Vagina (tissue), 2 donors: Measurements from ENCODE around the gene ANKRD37. TPM values are rescaled to one million over a fixed set of nuclear protein-coding genes. Genes with fewer than 3 reads are reported as not detected.

Source experiments
- DNase-seq, 2 donors: peaks; one replicate each; pipeline ENCODE4 v3.0.0-alpha.2; 2017; ENCODE audit errors: extremely low spot score in 2 of 2
- H3K27ac ChIP-seq: fragments of 200-600 bp; sonication (generic); one replicate; pipeline ENCODE4 v1.5.1; 2019
- H3K27me3 ChIP-seq: fragments of 200-600 bp; sonication (generic); one replicate; pipeline ENCODE4 v1.5.1; 2019
- H3K36me3 ChIP-seq, 2 donors: fragments of 200-600 bp; sonication (generic); one replicate each; pipeline ENCODE4 v1.5.1; 2017 to 2019
- H3K4me1 ChIP-seq: fragments of 200-600 bp; sonication (generic); one replicate; pipeline ENCODE4 v1.5.1; 2019
- H3K4me3 ChIP-seq, 2 donors: fragments of 200-600 bp; sonication (generic); 1 replicate in 1 of 2; 2 replicates in 1 of 2; pipeline ENCODE4 v1.5.1; 2016 to 2019
- H3K9me3 ChIP-seq: fragments of 200-600 bp; sonication (generic); one replicate; pipeline ENCODE4 v1.5.1; 2019
- POLR2A ChIP-seq, 2 donors: fragments of 450-650 bp; IDR thresholded peaks; one replicate each; pipeline ENCODE4 v1.6.1; 2017; ENCODE audit warnings: antibody characterized with exemption in 2 of 2, mild to moderate bottlenecking in 2 of 2, moderate library complexity in 2 of 2
- POLR2AphosphoS5 ChIP-seq, 2 donors: sonication (generic); formaldehyde crosslinking; IDR thresholded peaks; one replicate each; pipeline ENCODE4 v1.9.0; 2017; ENCODE audit warnings: antibody characterized with exemption in 2 of 2, mild to moderate bottlenecking in 2 of 2, low read depth in 1 of 2; ENCODE audit not compliant: insufficient read depth in 1 of 2
- intact Hi-C: fragments of 100-400 bp; cut with DNase I; formaldehyde crosslinking; loops from one replicate; pipeline ENCODE4 v1.15.1; 2023
- total RNA-seq: library from RNA; depleted of rRNA; stranded (reverse); fragments of >200 nt; gene quantifications from one replicate; pipeline ENCODE4 v1.2.3, GENCODE V29; 2016
- TF ChIP-seq, protein P1 (sequence below), 3 experiments: fragments of 450-650 bp in 2 of 3; fragments of 200-600 bp in 1 of 3; sonication (generic) in 1 of 3; IDR thresholded peaks; one replicate each; pipeline ENCODE4 v1.5.1; 2017 to 2019; ENCODE audit warnings: antibody characterized with exemption in 3 of 3, mild to moderate bottlenecking in 2 of 3, moderate library complexity in 2 of 3

ANKRD37 gene
- total RNA-seq, 1 donor from 2014 or later, result 56.7 TPM

- no peak overlapping the region for H3K4me3 ChIP-seq
- H3K4me1 ChIP-seq, result no peaks in the 10 kb centered on the region
- H3K27ac ChIP-seq, result no peak overlapping the region
- intact Hi-C loops, result no loop called here
- no peaks in the 10 kb centered on the region for H3K9me3 ChIP-seq
- peaks cover 2 to 32% of the 10 kb centered on the region in 2 donors for H3K36me3 ChIP-seq
- no peaks in the 10 kb centered on the region for H3K27me3 ChIP-seq
- DNase-seq, result no peak
- TF ChIP-seq POLR2AphosphoS5 (IDR thresholded peaks at IDR 0.05; ENCODE audit: insufficient read depth in 1 of 2, low read depth in 1 of 2) (no peak), POLR2A (IDR thresholded peaks at IDR 0.05) (no peak)
- TF ChIP-seq, protein P1, sequence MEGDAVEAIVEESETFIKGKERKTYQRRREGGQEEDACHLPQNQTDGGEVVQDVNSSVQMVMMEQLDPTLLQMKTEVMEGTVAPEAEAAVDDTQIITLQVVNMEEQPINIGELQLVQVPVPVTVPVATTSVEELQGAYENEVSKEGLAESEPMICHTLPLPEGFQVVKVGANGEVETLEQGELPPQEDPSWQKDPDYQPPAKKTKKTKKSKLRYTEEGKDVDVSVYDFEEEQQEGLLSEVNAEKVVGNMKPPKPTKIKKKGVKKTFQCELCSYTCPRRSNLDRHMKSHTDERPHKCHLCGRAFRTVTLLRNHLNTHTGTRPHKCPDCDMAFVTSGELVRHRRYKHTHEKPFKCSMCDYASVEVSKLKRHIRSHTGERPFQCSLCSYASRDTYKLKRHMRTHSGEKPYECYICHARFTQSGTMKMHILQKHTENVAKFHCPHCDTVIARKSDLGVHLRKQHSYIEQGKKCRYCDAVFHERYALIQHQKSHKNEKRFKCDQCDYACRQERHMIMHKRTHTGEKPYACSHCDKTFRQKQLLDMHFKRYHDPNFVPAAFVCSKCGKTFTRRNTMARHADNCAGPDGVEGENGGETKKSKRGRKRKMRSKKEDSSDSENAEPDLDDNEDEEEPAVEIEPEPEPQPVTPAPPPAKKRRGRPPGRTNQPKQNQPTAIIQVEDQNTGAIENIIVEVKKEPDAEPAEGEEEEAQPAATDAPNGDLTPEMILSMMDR (IDR thresholded peaks at IDR 0.05), result no peak
These were observed 15.2 kb downstream of the ANKRD37 start for GRCh38 chr4:185411849-185412248.

DNA sequence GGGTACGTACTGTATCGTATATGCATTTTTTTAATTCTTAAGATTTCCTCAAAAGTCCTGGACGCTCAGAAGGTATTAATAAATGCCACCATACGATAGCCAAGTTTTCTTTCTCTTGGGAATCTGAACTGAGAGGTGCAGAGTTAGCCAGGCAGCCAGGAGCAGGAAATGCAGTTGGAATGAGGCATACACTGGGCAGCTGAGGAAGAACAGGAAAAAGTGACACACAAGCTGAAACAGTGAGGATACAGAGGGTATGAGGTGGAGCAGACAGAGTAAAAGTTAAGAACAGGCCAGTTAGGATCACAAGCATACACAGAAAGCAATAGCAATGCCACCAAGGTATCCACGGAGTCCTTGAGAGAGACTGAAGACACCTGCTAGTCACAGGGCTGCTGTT is 15.8 kb downstream of the ANKRD37 start:
- TF ChIP-seq POLR2AphosphoS5 (IDR thresholded peaks at IDR 0.05; ENCODE audit: insufficient read depth in 1 of 2, low read depth in 1 of 2) (no peak), POLR2A (IDR thresholded peaks at IDR 0.05) (no peak)
- TF ChIP-seq, protein P1 (IDR thresholded peaks at IDR 0.05), result no peak
- intact Hi-C loops, result no loop called here
- Histone ChIP-seq H3K27ac (no peak overlapping the region), H3K9me3 (no peaks in the 10 kb centered on the region), H3K27me3 (no peaks in the 10 kb centered on the region), H3K4me3 (no peak overlapping the region), H3K36me3 (peaks cover 2 to 37% of the 10 kb centered on the region in 2 donors), H3K4me1 (no peaks in the 10 kb centered on the region)
- DNase-seq, result no peak

- no peak for TF ChIP-seq POLR2A (IDR thresholded peaks at IDR 0.05)
- TF ChIP-seq POLR2AphosphoS5 (IDR thresholded peaks at IDR 0.05; ENCODE audit: insufficient read depth in 1 of 2, low read depth in 1 of 2), result no peak
- TF ChIP-seq, protein P1 (IDR thresholded peaks at IDR 0.05), result no peak
- intact Hi-C loops, result no loop called here
These were observed 20.3 kb downstream of the ANKRD37 start for GRCh38 chr4:185416955-185417354.

DNA sequence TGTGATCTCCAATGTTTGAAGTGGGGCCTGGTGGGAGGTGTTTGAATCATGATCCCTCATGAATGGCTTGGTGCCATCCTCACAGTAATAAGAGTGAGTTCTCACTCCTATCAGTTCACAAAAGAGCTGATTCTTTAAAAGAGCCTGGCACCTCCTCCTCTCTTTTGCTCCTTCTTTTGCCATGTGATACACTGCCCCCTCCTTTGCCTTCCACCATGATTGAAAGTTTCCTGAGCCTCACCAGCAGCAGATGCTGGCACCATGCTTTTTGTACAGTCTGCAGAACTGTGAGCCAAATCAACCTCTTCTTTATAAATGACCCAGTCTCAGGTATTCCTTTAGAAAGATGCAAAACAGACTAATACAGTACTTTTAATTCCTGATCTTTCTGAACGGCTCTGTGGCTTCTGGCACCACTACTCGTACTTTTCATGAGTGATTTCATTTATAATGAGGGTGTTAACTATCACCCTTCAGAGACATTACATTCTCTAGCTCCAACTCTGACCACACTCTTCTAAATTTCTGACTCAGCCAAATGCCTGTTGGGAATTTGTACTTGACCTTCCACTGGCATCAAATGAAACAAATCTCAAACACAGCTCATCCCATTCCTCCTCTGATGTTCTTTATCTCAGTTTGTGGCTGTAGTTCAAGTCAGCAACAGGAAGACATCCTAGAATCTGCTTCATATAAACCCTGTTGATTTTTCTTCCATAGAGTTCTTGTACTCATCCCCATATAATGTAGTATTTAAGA is 24.9 kb downstream of the ANKRD37 start:
- intact Hi-C loops, result no loop called here
- H3K36me3 ChIP-seq, result peaks cover under 1 to 19% of the 10 kb centered on the region in 2 donors
- no peak for TF ChIP-seq POLR2AphosphoS5 (IDR thresholded peaks at IDR 0.05; ENCODE audit: insufficient read depth in 1 of 2, low read depth in 1 of 2)
- TF ChIP-seq POLR2A (IDR thresholded peaks at IDR 0.05), result no peak
- TF ChIP-seq, protein P1 (IDR thresholded peaks at IDR 0.05), result no peak
- H3K4me3 ChIP-seq, result no peak overlapping the region
- DNase-seq, result no peak
- no peaks in the 10 kb centered on the region for H3K27me3 ChIP-seq
- no peak overlapping the region for H3K27ac ChIP-seq
- peaks cover 37% of the 10 kb centered on the region for H3K4me1 ChIP-seq
- no peaks in the 10 kb centered on the region for H3K9me3 ChIP-seq

More at GRCh38 chr4:185416955-185417354, 20.3 kb downstream of the ANKRD37 start:
- no peak for DNase-seq
- peaks cover 5% of the 10 kb centered on the region for H3K4me1 ChIP-seq
- H3K36me3 ChIP-seq, result peaks cover 2 to 33% of the 10 kb centered on the region in 2 donors
- no peaks in the 10 kb centered on the region for H3K9me3 ChIP-seq
- no peaks in the 10 kb centered on the region for H3K27me3 ChIP-seq
- H3K27ac ChIP-seq, result no peak overlapping the region
- H3K4me3 ChIP-seq, result no peak overlapping the region
